IMR-90 (cell line): ENCODE results near the gene ACP4. TPM values are rescaled to one million over a fixed set of nuclear protein-coding genes. Genes with fewer than 3 reads are reported as not detected.
"Not testable (repeated sequence)": the region's sequence is repeated elsewhere in the genome, so short reads cannot be mapped to it uniquely, and the experiment has no call there.

Experiments
- ATAC-seq: fragments of 200-7000 bp; cut with Tn5 transposase; 2 replicates; pipeline ENCODE4 v1.9.1; 2020; ENCODE audit warnings: low read depth, mild to moderate bottlenecking, moderate library complexity
- BruUV-seq: library from RNA; stranded (reverse); fragments of 400-500 nt; replicated peaks from 2 replicates; lab custom pipeline; 2021; lab: Mats Ljungman, UMichigan
- CTCF ChIA-PET: fragments of 300-600 bp; formaldehyde crosslinking; extraction: SDS; loops from one replicate; lab custom pipeline; 2021; ENCODE audit warnings: antibody characterized with exemption; lab: Yijun Ruan, JAX
- POLR2A ChIA-PET: fragments of 300-600 bp; sonication (Branson Sonifier 250); formaldehyde crosslinking; loops from one replicate; lab custom pipeline; 2022; ENCODE audit warnings: antibody characterized with exemption; ENCODE audit not compliant: unreplicated experiment; lab: Charles Lee
- DNase-seq: peaks from one replicate; pipeline ENCODE4 v3.0.0; 2013
- H2AFZ ChIP-seq: replicated peaks from 2 replicates; pipeline ENCODE3; 2013; ENCODE audit warnings: low read length, mild to moderate bottlenecking; ENCODE audit not compliant: poor library complexity
- H2AK5ac ChIP-seq: 2 replicates; pipeline ENCODE4 v1.6.1; 2013; ENCODE audit warnings: low read depth, low read length, inconsistent platforms
- H2AK9ac ChIP-seq: replicated peaks from 2 replicates; pipeline ENCODE3; 2013; ENCODE audit warnings: mild to moderate bottlenecking, low read depth, low read length, moderate library complexity; ENCODE audit not compliant: poor library complexity
- H2BK120ac ChIP-seq: 2 replicates; pipeline ENCODE4 v1.6.1; 2013; ENCODE audit warnings: low read depth, low read length, inconsistent platforms
- H2BK15ac ChIP-seq: 3 replicates; pipeline ENCODE4 v1.6.1; 2013; ENCODE audit warnings: low read depth, low read length, inconsistent platforms
- H2BK20ac ChIP-seq: 2 replicates; pipeline ENCODE4 v1.6.1; 2013; ENCODE audit warnings: low read depth, mild to moderate bottlenecking, inconsistent platforms, low read length, moderate library complexity
- H2BK5ac ChIP-seq: 2 replicates; pipeline ENCODE4 v1.6.1; 2013; ENCODE audit warnings: mild to moderate bottlenecking, low read depth, low read length, inconsistent platforms; ENCODE audit not compliant: poor library complexity, severe bottlenecking
- H3K14ac ChIP-seq: replicated peaks from 2 replicates; pipeline ENCODE4 v1.6.1; 2013; ENCODE audit warnings: low read depth, low read length, inconsistent platforms
- H3K18ac ChIP-seq: 2 replicates; pipeline ENCODE4 v1.6.1; 2013; ENCODE audit warnings: low read depth, low read length, control low read depth
- H3K23ac ChIP-seq: 2 replicates; pipeline ENCODE4 v1.6.1; 2013; ENCODE audit warnings: low read depth, low read length, inconsistent platforms
- H3K27ac ChIP-seq: 2 replicates; pipeline ENCODE4 v1.5.1; 2013; ENCODE audit warnings: mild to moderate bottlenecking, control low read depth, low read length; ENCODE audit not compliant: insufficient read depth
- H3K27me3 ChIP-seq: 2 replicates; pipeline ENCODE4 v1.6.1; 2013; ENCODE audit warnings: low read length; ENCODE audit not compliant: control insufficient read depth, insufficient read depth
- H3K36me3 ChIP-seq: 2 replicates; pipeline ENCODE4 v1.6.1; 2013; ENCODE audit warnings: low read length, mixed read lengths; ENCODE audit not compliant: control insufficient read depth, insufficient read depth
- H3K4ac ChIP-seq: 2 replicates; pipeline ENCODE4 v1.6.1; 2013; ENCODE audit warnings: low read depth, low read length, inconsistent platforms
- H3K4me1 ChIP-seq: 2 replicates; pipeline ENCODE4 v1.6.1; 2013; ENCODE audit warnings: low read length, mixed read lengths; ENCODE audit not compliant: control insufficient read depth, insufficient read depth
- H3K4me2 ChIP-seq: 2 replicates; pipeline ENCODE4 v1.6.1; 2013; ENCODE audit warnings: low read depth, mild to moderate bottlenecking, control low read depth, low read length, moderate library complexity
- H3K4me3 ChIP-seq: 2 replicates; pipeline ENCODE4 v1.5.1; 2013; ENCODE audit warnings: low read depth, mild to moderate bottlenecking, control low read depth, low read length, moderate library complexity; ENCODE audit not compliant: insufficient read depth
- H3K56ac ChIP-seq: 2 replicates; pipeline ENCODE4 v1.6.1; 2013; ENCODE audit warnings: low read length, inconsistent platforms; ENCODE audit not compliant: insufficient read depth; ENCODE audit errors: extremely low read depth
- H3K79me1 ChIP-seq, 2 experiments: 2 replicates each; pipeline ENCODE4 v1.6.1; 2013; ENCODE audit warnings: low read length in 2 of 2, inconsistent platforms in 1 of 2, low read depth in 1 of 2
- H3K9ac ChIP-seq: 2 replicates; pipeline ENCODE4 v1.6.1; 2013; ENCODE audit warnings: low read depth, low read length, control low read depth
- H3K9me1 ChIP-seq: 2 replicates; pipeline ENCODE4 v1.6.1; 2013; ENCODE audit warnings: low read length, inconsistent platforms; ENCODE audit not compliant: insufficient read depth
- H3K9me3 ChIP-seq: 2 replicates; pipeline ENCODE4 v1.6.1; 2013; ENCODE audit warnings: low read length; ENCODE audit not compliant: control insufficient read depth, insufficient read depth
- H4K20me1 ChIP-seq: 2 replicates; pipeline ENCODE4 v1.6.1; 2013; ENCODE audit warnings: low read length, inconsistent platforms; ENCODE audit not compliant: insufficient read depth
- H4K5ac ChIP-seq: 2 replicates; pipeline ENCODE4 v1.6.1; 2013; ENCODE audit warnings: mild to moderate bottlenecking, low read depth, low read length, control low read depth
- H4K8ac ChIP-seq, 2 experiments: 2 replicates each; pipeline ENCODE4 v1.6.1; 2013; ENCODE audit warnings: low read depth in 2 of 2, low read length in 2 of 2, control low read depth in 1 of 2, inconsistent platforms in 1 of 2
- H4K91ac ChIP-seq: 2 replicates; pipeline ENCODE4 v1.6.1; 2013; ENCODE audit warnings: low read depth, low read length, inconsistent platforms; ENCODE audit not compliant: insufficient read depth
- WGBS, 2 experiments: methylation state at CpG; one replicate each; pipeline versions ENCODE4 v1.1.5 to v1.1.7; 2013; ENCODE audit warnings: missing lambda C conversion rate in 2 of 2; ENCODE audit not compliant: insufficient read length in 1 of 2; ENCODE audit errors: extremely low coverage in 2 of 2; 5-methylcytosine and 5-hydroxymethylcytosine counted together
- dilution Hi-C: fragments of 300-500 bp; cut with HindIII; formaldehyde crosslinking; loops from one replicate; pipeline ENCODE4 v1.14.3; 2018; ENCODE audit warnings: low sequenced_read_pairs; ENCODE audit not compliant: unreplicated experiment
- in situ Hi-C: fragments of 300-500 bp; cut with MboI; formaldehyde crosslinking; loops from 3 replicates; pipeline ENCODE4 v1.14.3; 2019; ENCODE audit warnings: low sequenced_read_pairs, inconsistent platforms, mixed read lengths
- intact Hi-C: fragments of 100-400 bp; cut with micrococcal nuclease; formaldehyde crosslinking; loops from 2 replicates; pipeline ENCODE4 v1.10.0; 2022
- polyA plus RNA-seq, 3 experiments: library from polyadenylated mRNA; depleted of rRNA; stranded (reverse); fragments of >200 nt; gene quantifications; 2 replicates each; pipeline ENCODE4 v1.2.3, GENCODE V29; 2012; ENCODE audit warnings: low replicate concordance in 1 of 3
- total RNA-seq: library from RNA; depleted of rRNA; stranded (reverse); fragments of >200 nt; gene quantifications from 2 replicates; pipeline ENCODE4 v1.2.3, GENCODE V29; 2012

Gene ACP4
- total and polyA plus RNA-seq, 2 of the 4 experiments (the other 2 are of a cell fraction) = not detected

GRCh38 chr19:50756244-50756643 lies 34.0 kb upstream of the ACP4 start:
- H3K18ac ChIP-seq, ATAC-seq, in situ Hi-C loops, H2BK5ac ChIP-seq, H3K23ac ChIP-seq, H2BK120ac ChIP-seq, DNase-seq, H3K9ac ChIP-seq, H3K27ac ChIP-seq, H3K27me3 ChIP-seq, CTCF ChIA-PET, H3K36me3 ChIP-seq, H3K14ac ChIP-seq, H4K20me1 ChIP-seq, H3K9me3 ChIP-seq, POLR2A ChIA-PET, intact Hi-C loops, BruUV-seq, H3K4me1 ChIP-seq, H4K91ac ChIP-seq, H2AK5ac ChIP-seq, H3K4me3 ChIP-seq, dilution Hi-C loops, H3K4ac ChIP-seq, H2BK20ac ChIP-seq, H4K5ac ChIP-seq, H3K4me2 ChIP-seq, H3K9me1 ChIP-seq, H2AK9ac ChIP-seq, H2AFZ ChIP-seq, H3K56ac ChIP-seq, H4K8ac ChIP-seq, H2BK15ac ChIP-seq, H3K79me1 ChIP-seq: not testable (repeated sequence)
- WGBS, 2 experiments = 60% methylated on average over 3 of the region's 8 CpGs; no CpG with 5 or more reads in 1 of the 2 experiments

- H2BK5ac ChIP-seq, H4K5ac ChIP-seq, H4K8ac ChIP-seq, H4K20me1 ChIP-seq, H3K4me1 ChIP-seq, BruUV-seq, H3K36me3 ChIP-seq, H2AFZ ChIP-seq, in situ Hi-C loops, H3K27me3 ChIP-seq, H3K9me3 ChIP-seq, H2BK15ac ChIP-seq, H4K91ac ChIP-seq, H3K4ac ChIP-seq, dilution Hi-C loops, H3K56ac ChIP-seq, H3K9me1 ChIP-seq, ATAC-seq, H2BK20ac ChIP-seq, H3K4me2 ChIP-seq, H3K9ac ChIP-seq, H2BK120ac ChIP-seq, H3K79me1 ChIP-seq, DNase-seq, CTCF ChIA-PET, H3K23ac ChIP-seq, intact Hi-C loops, H3K27ac ChIP-seq, H3K14ac ChIP-seq, POLR2A ChIA-PET, H2AK9ac ChIP-seq, H3K4me3 ChIP-seq, H3K18ac ChIP-seq, H2AK5ac ChIP-seq: not testable (repeated sequence)
- no CpG with 5 or more reads among the region's 3 CpGs for WGBS, 2 experiments
Observed at GRCh38 chr19:50757624-50758023, 32.6 kb upstream of the ACP4 start.
